ENCODE results near the gene SORBS1. TPM values are rescaled to one million over a fixed set of nuclear protein-coding genes. Genes with fewer than 3 reads are reported as not detected.
A peak's percentile ranks its signal among the peaks of the same experiment; 100 is the strongest.

SORBS1 gene
- total RNA-seq, 4 donors from 2014 or later, result 28.1 to 92.5 (median 41.7) TPM

DNA sequence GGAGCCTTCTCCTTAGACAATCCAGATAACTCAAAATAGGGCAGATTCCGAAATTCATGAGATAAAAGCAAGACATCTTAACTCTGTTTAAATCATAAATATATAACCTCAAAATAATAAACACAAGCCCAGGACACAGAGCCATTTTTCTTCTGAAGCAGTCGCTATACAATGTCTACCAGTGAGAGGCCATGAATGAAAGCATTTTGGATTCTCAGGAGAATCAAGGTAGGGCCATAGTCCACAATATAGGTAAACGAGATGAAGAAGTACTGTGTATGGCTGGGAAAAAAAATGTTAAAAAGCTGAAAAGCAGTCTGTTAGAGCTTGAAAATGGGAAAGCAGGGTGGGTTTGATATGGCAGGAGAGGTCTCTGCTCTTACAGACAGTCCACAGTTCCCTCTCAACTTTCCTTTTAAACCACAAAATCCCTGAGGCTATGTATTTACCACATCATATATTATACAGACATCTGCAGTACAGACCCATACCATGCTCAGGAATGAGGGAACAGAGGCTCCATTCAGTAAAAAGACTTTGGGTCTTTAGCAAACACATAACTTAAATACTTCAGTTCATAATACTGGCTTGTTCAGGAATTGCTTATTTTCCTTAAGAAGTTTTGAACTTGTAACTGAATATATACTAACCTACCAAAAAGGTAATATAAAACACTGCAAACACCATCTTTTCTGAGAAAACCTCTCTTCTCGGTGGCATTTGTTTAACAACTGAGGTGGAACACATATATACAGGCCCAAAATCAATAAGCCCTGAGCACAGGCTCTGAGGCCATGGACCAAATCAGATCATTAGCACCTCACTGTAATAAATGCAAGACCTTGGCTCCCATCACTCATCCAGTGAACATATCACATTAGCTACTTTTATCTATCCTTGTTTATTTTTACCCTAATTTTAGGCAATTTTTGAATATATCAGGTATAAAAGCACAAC lies 109.3 kb downstream of the SORBS1 start:
- no peak overlapping the region for H3K4me3 ChIP-seq
- TF ChIP-seq POLR2A (IDR thresholded peaks at IDR 0.05) (no peak), EP300 (IDR thresholded peaks at IDR 0.05) (no peak), POLR2AphosphoS5 (IDR thresholded peaks at IDR 0.05) (no peak)
- TF ChIP-seq, protein P1, sequence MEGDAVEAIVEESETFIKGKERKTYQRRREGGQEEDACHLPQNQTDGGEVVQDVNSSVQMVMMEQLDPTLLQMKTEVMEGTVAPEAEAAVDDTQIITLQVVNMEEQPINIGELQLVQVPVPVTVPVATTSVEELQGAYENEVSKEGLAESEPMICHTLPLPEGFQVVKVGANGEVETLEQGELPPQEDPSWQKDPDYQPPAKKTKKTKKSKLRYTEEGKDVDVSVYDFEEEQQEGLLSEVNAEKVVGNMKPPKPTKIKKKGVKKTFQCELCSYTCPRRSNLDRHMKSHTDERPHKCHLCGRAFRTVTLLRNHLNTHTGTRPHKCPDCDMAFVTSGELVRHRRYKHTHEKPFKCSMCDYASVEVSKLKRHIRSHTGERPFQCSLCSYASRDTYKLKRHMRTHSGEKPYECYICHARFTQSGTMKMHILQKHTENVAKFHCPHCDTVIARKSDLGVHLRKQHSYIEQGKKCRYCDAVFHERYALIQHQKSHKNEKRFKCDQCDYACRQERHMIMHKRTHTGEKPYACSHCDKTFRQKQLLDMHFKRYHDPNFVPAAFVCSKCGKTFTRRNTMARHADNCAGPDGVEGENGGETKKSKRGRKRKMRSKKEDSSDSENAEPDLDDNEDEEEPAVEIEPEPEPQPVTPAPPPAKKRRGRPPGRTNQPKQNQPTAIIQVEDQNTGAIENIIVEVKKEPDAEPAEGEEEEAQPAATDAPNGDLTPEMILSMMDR (IDR thresholded peaks at IDR 0.05), result no peak
- peaks cover 17% of the 10 kb centered on the region for H3K4me1 ChIP-seq
- H3K9me3 ChIP-seq, result no peaks in the 10 kb centered on the region
- no peaks in the 10 kb centered on the region for H3K27me3 ChIP-seq
- DNase-seq (ENCODE audit: low spot score in 2 of 2), result no peak
- 70% methylated on average over 4 of the region's 4 CpGs for WGBS
- no peaks in the 10 kb centered on the region for H3K36me3 ChIP-seq
- no peak overlapping the region for H3K27ac ChIP-seq

GRCh38 chr10:95451150-95451549 lies 110.0 kb downstream of the SORBS1 start:
- Histone ChIP-seq H3K27me3 (no peaks in the 10 kb centered on the region), H3K36me3 (no peaks in the 10 kb centered on the region), H3K4me3 (no peak overlapping the region), H3K4me1 (peaks cover 16% of the 10 kb centered on the region), H3K27ac (no peak overlapping the region), H3K9me3 (no peaks in the 10 kb centered on the region)
- TF ChIP-seq EP300 (IDR thresholded peaks at IDR 0.05) (no peak), POLR2AphosphoS5 (IDR thresholded peaks at IDR 0.05) (no peak), POLR2A (IDR thresholded peaks at IDR 0.05) (no peak)
- TF ChIP-seq, protein P1 (IDR thresholded peaks at IDR 0.05), result no peak
- WGBS, result 62% methylated on average over 5 of the region's 5 CpGs
- DNase-seq (ENCODE audit: low spot score in 2 of 2), result no peak

DNA sequence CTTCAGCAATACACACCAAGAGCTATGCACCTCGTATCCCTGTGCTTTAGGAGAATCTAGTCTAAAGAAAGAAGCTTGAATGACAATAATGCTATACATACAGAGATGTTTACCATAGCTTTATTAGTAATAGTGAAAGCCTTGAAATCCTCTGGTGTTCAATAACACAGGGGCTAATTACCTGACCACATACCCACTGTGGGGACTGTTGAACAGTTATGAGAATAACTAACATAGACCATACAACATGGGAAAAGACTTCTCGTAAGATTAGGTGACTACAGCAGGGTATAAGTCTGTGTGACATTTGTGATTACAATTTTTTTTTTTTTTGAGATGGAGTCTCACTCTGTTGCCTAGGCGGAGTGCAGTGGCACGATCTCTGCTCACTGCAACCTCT lies 111.0 kb downstream of the SORBS1 start:
- H3K4me1 ChIP-seq, result peaks cover 23% of the 10 kb centered on the region

DNA sequence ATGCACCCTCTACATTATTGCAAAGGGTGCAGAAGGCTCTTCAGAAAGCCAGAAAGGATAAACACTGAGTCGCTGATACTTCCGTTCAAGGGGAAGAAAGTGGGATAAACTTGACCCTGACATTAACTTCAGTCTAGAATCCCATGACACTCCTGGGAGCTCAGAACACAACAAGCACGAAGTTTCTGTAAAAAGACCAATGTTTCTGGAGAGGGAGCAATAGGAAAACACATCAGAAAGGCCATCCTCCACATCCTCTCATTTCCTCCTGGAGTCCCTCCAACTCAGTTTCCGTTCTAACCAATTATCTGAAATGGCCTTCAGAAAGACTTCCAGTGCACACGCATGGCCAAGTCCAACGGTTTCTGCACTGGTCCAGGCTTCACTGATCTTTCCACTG lies 113.5 kb downstream of the SORBS1 start:
- Histone ChIP-seq H3K4me3 (no peak overlapping the region), H3K27me3 (no peaks in the 10 kb centered on the region), H3K36me3 (no peaks in the 10 kb centered on the region), H3K9me3 (no peaks in the 10 kb centered on the region), H3K4me1 (peaks cover 22% of the 10 kb centered on the region), H3K27ac (peak overlapping the region; percentile 66)
- TF ChIP-seq EP300 (IDR thresholded peaks at IDR 0.05) (no peak), POLR2A (IDR thresholded peaks at IDR 0.05) (no peak), POLR2AphosphoS5 (IDR thresholded peaks at IDR 0.05) (no peak)
- TF ChIP-seq, protein P1 (IDR thresholded peaks at IDR 0.05), result no peak
- no peak for DNase-seq (ENCODE audit: low spot score in 2 of 2)
- WGBS, result 38% methylated on average over 6 of the region's 6 CpGs

More for the DNA sequence above, 111.0 kb downstream of the SORBS1 start:
- Histone ChIP-seq H3K27ac (no peak overlapping the region), H3K27me3 (no peaks in the 10 kb centered on the region), H3K36me3 (no peaks in the 10 kb centered on the region), H3K9me3 (no peaks in the 10 kb centered on the region), H3K4me3 (no peak overlapping the region)
- TF ChIP-seq POLR2A (IDR thresholded peaks at IDR 0.05) (no peak), POLR2AphosphoS5 (IDR thresholded peaks at IDR 0.05) (no peak), EP300 (IDR thresholded peaks at IDR 0.05) (no peak)
- TF ChIP-seq, protein P1 (IDR thresholded peaks at IDR 0.05), result no peak
- WGBS, result 86% methylated on average over 4 of the region's 4 CpGs
- no peak for DNase-seq (ENCODE audit: low spot score in 2 of 2)

- no peaks in the 10 kb centered on the region for H3K36me3 ChIP-seq
- no peaks in the 10 kb centered on the region for H3K27me3 ChIP-seq
- peak in 1 of 3 donors; percentile 42 for TF ChIP-seq POLR2AphosphoS5 (IDR thresholded peaks at IDR 0.05)
- TF ChIP-seq, protein P1 (IDR thresholded peaks at IDR 0.05), result peak; percentile 64 to 74
- TF ChIP-seq POLR2A (IDR thresholded peaks at IDR 0.05), result no peak
- peak; percentile 95 for TF ChIP-seq EP300 (IDR thresholded peaks at IDR 0.05)
- H3K4me1 ChIP-seq, result peaks cover 22% of the 10 kb centered on the region
- H3K4me3 ChIP-seq, result no peak overlapping the region
- no peak for DNase-seq (ENCODE audit: low spot score in 2 of 2)
- H3K9me3 ChIP-seq, result no peaks in the 10 kb centered on the region
- 43% methylated on average over 7 of the region's 7 CpGs for WGBS
- H3K27ac ChIP-seq, result peak overlapping the region; percentile 72
Observed at GRCh38 chr10:95445837-95446486, 115.2 kb downstream of the SORBS1 start.

All from suprapubic skin (tissue), 4 donors.